Thoracic aorta (tissue), 2 donors: ENCODE measurements around the gene ARVCF. TPM values are rescaled to one million over a fixed set of nuclear protein-coding genes. Genes with fewer than 3 reads are reported as not detected.
"Not testable (repeated sequence)": the region's sequence is repeated elsewhere in the genome, so short reads cannot be mapped to it uniquely, and the experiment has no call there.

Experiments
- ATAC-seq: fragments of 150-250 bp; one replicate; pipeline ENCODE4 v1.8.0; 2017; ENCODE audit warnings: low read depth; ENCODE audit not compliant: insufficient number of reproducible peaks, low FRiP score
- DNase-seq: peaks from one replicate; pipeline ENCODE4 v3.0.0-alpha.2; 2020; ENCODE audit warnings: low spot score
- H3K27ac ChIP-seq, 2 donors: fragments of 200-600 bp; sonication (generic); 1 replicate in 1 of 2; 2 replicates in 1 of 2; pipeline ENCODE4 v1.5.1; 2016; ENCODE audit warnings: mild to moderate bottlenecking in 2 of 2, moderate library complexity in 2 of 2
- H3K27me3 ChIP-seq: fragments of 200-600 bp; sonication (generic); replicated peaks from 2 replicates; pipeline ENCODE4 v1.6.0; 2016; ENCODE audit warnings: mild to moderate bottlenecking; ENCODE audit not compliant: insufficient read depth
- H3K36me3 ChIP-seq: fragments of 200-600 bp; sonication (generic); one replicate; pipeline ENCODE4 v1.5.1; 2016
- H3K4me1 ChIP-seq, 2 donors: fragments of 200-600 bp; sonication (generic); 1 replicate in 1 of 2; 2 replicates in 1 of 2; pipeline versions ENCODE4 v1.5.1 to v1.6.0; 2016; ENCODE audit warnings: low read depth in 2 of 2, mild to moderate bottlenecking in 1 of 2; ENCODE audit not compliant: control insufficient read depth in 1 of 2
- H3K4me3 ChIP-seq: fragments of 200-600 bp; sonication (generic); 2 replicates; pipeline ENCODE4 v1.5.1; 2016; ENCODE audit warnings: mild to moderate bottlenecking
- H3K9me3 ChIP-seq: fragments of 200-600 bp; sonication (generic); 2 replicates; pipeline ENCODE4 v1.5.1; 2016
- CTCF ChIP-seq: fragments of 200-600 bp; sonication (generic); IDR thresholded peaks from one replicate; pipeline ENCODE4 v1.5.1; 2019; ENCODE audit warnings: antibody characterized with exemption
- total RNA-seq, 2 donors: library from RNA; depleted of rRNA; stranded (reverse); fragments of >200 nt; gene quantifications; one replicate each; pipeline versions ENCODE4 v1.1.0 to v1.2.3, GENCODE V29; 2016

ARVCF gene
- total RNA-seq, 2 donors from 2014 or later, result 95.0 to 165 TPM

- Histone ChIP-seq H3K27me3 (no peaks in the 10 kb centered on the region), H3K27ac (peak within 1 kb of the TSS; percentile 91 to 100), H3K4me3 (peak within 1 kb of the TSS; percentile 78), H3K36me3 (no peaks in the 10 kb centered on the region), H3K4me1 (peaks cover 22 to 49% of the 10 kb centered on the region in 2 donors), H3K9me3 (no peaks in the 10 kb centered on the region)
- no peak for DNase-seq
- ATAC-seq, result no peak
- TF ChIP-seq CTCF, result no peak
Observed at GRCh38 chr22:19941365-19942082, 75.1 kb downstream of the ARVCF start, which contains the start of the genes COMT and TXNRD2. COMT (plus strand) TSS chr22:19941772; CDS start chr22:19962527, 20,755 bp downstream. TXNRD2 (minus strand) TSS chr22:19941818; CDS start chr22:19941803, 15 bp downstream.

GRCh38 chr22:19940536-19941364 is 75.9 kb downstream of the ARVCF start:
- Histone ChIP-seq H3K9me3 (no peaks in the 10 kb centered on the region), H3K4me1 (peaks cover 22 to 41% of the 10 kb centered on the region in 2 donors), H3K36me3 (no peaks in the 10 kb centered on the region), H3K27ac (peak overlapping the region; percentile 91 to 100), H3K27me3 (no peaks in the 10 kb centered on the region), H3K4me3 (peak overlapping the region; percentile 78)
- DNase-seq (no peak), ATAC-seq (no peak)
- TF ChIP-seq CTCF, result no peak

- Histone ChIP-seq H3K4me3 (no peak overlapping the region), H3K27me3 (no peaks in the 10 kb centered on the region)
- no peak for DNase-seq
Observed at GRCh38 chr22:19937616-19938473, 78.8 kb downstream of the ARVCF start.

GRCh38 chr22:19936513-19936912 is 80.1 kb downstream of the ARVCF start:
- no peaks in the 10 kb centered on the region for H3K27me3 ChIP-seq
- ATAC-seq (no peak), DNase-seq (no peak)
- H3K4me3 ChIP-seq, result no peak overlapping the region
- H3K4me1 ChIP-seq, result peaks cover 5 to 12% of the 10 kb centered on the region in 2 donors
- H3K27ac ChIP-seq, result no peak overlapping the region
- H3K9me3 ChIP-seq, result no peaks in the 10 kb centered on the region
- H3K36me3 ChIP-seq, result no peaks in the 10 kb centered on the region
- TF ChIP-seq CTCF, result no peak

More at GRCh38 chr22:19937616-19938473, 78.8 kb downstream of the ARVCF start:
- Histone ChIP-seq H3K27ac (no peak overlapping the region), H3K36me3 (no peaks in the 10 kb centered on the region), H3K4me1 (peaks cover 9 to 15% of the 10 kb centered on the region in 2 donors), H3K9me3 (no peaks in the 10 kb centered on the region)
- ATAC-seq, result no peak
- no peak for TF ChIP-seq CTCF

- not testable (repeated sequence) for H3K9me3 ChIP-seq, DNase-seq, H3K27me3 ChIP-seq, H3K4me3 ChIP-seq, H3K36me3 ChIP-seq, H3K4me1 ChIP-seq, H3K27ac ChIP-seq, ATAC-seq
Observed at GRCh38 chr22:19935123-19935718, 81.4 kb downstream of the ARVCF start.
